Stimulated activated CD4-positive, alpha-beta T cell treated with anti-CD3 and anti-CD28 coated beads, Interleukin-2, amount 100 ng/mL, for 4 hours (primary cell): Measurements from ENCODE around the gene ZFHX3.

Experiments
- DNase-seq: peaks from one replicate; pipeline ENCODE4 v3.0.0-alpha.2; 2020; ENCODE audit warnings: low read depth

ZFHX3 gene

GRCh38 chr16:72972878-72973571 is 74.9 kb downstream of the ZFHX3 start:
- DNase-seq: no peak

DNA sequence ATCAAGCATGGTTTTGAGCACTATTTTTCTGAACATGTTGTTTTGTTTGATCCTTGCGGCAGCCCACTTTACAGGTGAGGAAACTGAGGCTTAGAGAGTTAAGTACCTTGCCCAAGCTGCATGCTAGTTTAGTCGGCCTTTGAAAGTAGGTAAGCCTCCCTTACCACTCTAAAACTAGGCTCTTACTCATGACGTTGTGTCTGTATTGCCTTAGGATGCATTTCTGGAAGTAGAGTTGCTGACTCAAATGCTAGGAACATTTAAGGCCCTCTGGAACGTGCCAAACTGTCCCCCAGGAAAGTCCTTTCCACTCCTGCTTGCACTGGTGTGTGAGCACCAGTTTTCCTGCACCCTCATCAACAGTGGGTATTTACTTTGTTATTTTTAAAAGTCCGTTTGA is 76.6 kb downstream of the ZFHX3 start:
- DNase-seq: no peak

DNA sequence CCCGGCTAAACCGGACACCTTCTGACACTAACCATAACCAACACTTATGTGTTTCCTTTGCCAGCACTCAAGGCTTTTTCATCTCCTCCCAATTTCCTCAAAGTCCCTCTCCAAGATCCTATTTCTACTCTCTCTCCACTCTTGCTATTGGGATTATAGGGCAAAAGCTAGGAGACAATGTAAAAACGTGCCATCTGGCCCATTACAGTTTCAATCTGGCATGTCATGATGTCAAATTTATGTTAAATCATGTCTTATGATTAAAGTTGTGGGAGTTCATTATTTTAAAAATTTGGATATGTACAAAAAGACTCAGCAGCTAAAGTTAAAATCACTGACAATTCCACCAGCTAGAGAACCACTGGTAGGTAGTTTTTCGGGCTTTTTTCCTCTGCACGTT is 77.3 kb downstream of the ZFHX3 start:
- DNase-seq: no peak

DNA sequence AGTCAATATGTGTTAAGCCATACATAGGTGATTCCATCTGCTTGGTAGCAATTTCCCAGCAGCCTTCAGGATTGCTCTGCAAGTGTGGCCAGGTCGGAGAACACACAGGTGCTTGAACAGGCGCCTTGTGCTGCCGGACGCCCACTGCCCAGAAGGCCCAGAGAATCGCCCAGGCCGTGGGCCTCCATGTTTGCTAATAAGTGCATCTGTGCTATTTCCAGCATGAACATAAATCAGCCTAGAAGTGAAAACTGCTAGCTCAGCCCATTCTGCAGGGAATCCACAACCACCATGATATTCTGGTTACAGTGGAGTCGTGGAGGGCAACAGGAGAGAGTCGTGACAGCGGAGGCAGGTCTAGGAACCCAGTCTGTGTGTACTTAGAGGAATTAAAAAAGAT is 78.1 kb downstream of the ZFHX3 start:
- no peak for DNase-seq

DNA sequence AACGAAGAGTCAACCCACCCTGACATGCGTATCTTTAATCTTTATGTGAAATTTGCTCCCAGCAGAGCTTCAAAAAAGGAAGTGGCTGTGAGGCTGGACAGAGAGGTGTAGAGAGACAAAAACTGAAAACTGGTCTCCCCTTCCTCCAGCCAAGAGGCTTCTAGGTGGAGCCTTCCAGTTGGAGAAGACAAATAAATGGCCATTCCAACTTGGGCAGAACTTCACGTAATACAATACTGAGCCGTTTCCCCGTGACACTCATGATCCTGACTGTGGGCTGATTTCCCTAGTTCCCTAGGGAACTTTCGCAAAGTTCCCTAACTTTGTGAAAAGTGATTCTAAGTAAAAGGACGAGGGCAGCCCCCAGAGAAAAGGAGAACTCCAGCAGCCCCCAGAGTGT is 78.8 kb downstream of the ZFHX3 start:
- DNase-seq: no peak

GRCh38 chr16:72967941-72968340 is 80.0 kb downstream of the ZFHX3 start:
- DNase-seq: no peak

GRCh38 chr16:72963533-72964315 is 84.2 kb downstream of the ZFHX3 start:
- DNase-seq: no peak

DNA sequence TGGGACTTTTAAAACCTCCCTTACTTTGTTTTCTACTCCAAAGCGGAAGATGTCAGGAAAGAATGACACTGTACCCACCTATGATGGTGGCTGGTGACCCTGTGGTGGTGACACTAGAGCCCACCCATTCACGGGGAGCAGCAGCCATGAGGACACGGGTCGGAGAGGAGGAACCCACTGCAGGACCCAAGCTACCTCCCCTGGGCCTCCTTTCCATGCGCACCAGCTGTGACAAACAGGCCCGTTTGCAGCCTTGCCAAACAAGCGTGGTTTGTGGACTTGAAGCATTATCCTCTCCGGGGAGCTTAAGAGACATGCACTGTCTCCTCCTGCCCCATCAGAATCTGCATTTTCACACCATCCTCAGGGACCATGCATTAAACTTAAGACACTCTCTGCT is 85.6 kb downstream of the ZFHX3 start:
- DNase-seq: no peak

- no peak for DNase-seq
Observed at GRCh38 chr16:72961863-72962262, 86.1 kb downstream of the ZFHX3 start.

GRCh38 chr16:72961115-72961832 is 86.7 kb downstream of the ZFHX3 start:
- no peak for DNase-seq

GRCh38 chr16:72960101-72960500 is 87.8 kb downstream of the ZFHX3 start:
- DNase-seq: no peak

DNA sequence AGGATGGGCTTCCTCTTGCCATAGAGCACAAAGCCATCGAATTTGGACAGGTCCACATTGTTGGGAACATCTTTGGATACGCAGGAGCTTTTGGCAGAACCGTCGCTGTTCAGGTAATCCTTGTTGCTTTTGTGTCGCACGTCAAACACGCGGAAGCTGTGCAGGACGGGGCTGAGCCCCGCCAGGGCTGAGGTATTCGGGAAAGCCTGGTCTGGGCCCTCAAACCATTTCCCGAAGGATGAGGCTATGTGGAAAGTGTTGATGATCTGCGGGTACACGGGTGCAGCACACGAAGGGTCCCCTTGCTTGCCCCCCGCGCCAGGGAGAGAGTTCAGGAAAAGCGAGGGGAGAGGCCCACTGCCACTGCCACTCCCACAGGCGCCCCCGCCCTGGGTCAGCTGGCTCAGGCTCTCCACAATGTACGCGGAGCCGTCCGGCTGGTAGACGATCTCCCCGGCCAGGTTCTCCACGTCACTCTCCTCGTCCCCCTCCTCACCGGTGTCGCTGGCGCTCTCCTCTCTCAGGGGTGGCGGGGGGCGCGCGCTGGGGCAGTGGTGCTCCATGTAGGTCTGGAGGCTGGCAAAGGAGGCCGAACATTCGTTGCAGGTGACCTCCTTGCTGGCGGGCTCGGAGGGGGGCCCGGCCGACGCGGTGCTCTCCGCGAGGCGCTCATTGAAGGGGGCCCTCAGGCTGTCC is 88.5 kb downstream of the ZFHX3 start:
- no peak for DNase-seq

GRCh38 chr16:72958522-72959076 is 89.3 kb downstream of the ZFHX3 start:
- no peak for DNase-seq

DNA sequence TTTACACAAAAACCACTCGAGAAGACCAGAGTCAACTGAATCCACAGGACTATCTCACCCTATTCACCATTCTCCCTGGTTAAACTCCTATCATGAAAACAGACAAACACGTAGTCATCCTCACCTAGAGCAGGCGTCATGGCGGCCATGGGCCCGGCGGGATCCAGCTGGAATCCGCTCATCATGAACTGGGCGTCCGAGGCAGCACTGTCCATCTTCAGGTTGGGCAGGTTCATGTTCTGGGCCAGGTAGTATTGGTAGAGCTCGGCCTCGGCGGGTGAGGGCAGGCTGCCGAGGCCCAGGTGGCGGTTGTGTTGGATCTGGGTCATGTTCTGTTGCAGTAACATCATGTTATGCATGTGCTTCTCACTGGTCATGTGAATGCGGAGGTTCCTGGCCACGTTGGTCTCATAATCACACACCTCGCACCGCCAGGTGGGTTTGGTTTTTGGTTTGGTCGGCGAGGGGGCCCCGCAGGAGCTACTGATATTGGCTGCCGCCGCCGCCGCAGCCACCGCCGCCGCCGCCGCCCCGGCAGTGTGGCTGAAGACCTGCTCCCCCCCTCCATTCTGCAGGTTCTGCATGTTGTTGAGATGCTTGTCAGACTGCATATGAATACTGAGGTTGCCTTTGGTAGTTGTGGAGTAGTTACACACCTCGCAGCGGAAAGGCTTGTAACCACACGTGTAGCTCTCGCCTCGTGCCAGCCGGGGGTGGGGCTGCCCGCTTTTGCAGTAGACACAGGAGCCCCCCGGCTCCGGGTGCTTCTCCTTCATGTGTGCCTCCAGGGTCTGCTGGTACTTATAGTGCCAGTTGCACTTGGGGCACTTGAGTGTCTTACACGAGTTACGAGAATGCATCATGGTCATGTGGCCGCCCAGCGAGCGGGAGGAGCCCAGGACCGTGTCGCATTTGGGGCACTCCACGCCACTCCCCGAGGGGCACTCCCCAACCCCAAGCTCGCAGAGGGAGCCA is 90.3 kb downstream of the ZFHX3 start:
- DNase-seq: no peak

- no peak for DNase-seq
Observed at GRCh38 chr16:72956124-72957064, 91.5 kb downstream of the ZFHX3 start.

GRCh38 chr16:72952811-72953271 is 95.1 kb downstream of the ZFHX3 start:
- no peak for DNase-seq

GRCh38 chr16:72952404-72952803 is 95.5 kb downstream of the ZFHX3 start:
- no peak for DNase-seq

DNA sequence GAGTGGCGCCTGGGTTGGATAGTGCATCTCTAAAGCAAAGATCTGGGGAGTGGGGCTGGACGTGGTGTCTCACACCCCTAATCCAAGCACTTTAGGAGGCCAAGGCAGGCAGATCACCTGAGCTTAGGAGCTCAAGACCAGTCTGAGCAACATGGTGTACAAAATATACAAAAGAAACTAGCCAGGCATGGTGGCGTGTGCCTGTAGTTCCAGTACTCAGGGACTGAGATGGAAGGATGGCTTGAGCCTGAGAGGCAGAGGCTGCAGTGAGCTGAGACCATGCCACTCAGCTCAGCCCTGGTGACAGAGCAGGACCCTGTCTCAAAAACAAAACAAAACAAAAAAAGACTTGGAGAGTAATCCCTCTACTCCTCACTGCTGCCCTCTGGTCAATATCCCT is 96.0 kb downstream of the ZFHX3 start:
- DNase-seq: no peak

DNA sequence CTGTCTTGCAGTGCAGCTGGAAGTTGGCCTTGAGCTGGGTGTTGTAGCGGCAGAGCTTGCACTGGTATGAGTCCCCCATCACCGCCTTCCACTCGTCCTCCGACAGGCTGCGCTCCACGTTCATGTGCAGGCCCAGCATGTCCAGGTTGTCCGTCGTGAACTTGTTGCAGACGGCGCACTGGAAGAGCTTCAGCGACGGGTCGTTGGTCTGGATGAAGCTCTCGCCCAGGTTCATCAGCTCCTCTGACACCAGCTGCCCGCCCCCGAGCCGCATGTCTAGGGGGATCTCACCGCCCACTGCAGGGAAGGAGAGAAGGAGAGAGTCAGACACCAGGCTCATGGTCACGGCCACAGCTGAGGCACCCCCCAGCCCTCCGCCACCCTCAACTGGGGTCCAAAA is 97.3 kb downstream of the ZFHX3 start:
- DNase-seq: no peak
